Kidney (tissue), 14 donors: ENCODE data around the gene SLIT1. TPM values are rescaled to one million over a fixed set of nuclear protein-coding genes. Genes with fewer than 3 reads are reported as not detected.

Experiments used
- DNase-seq, 5 donors: peaks; one replicate each; pipeline ENCODE4 v3.0.0-alpha.2; 2013 to 2020
- FAIRE-seq: peaks from 2 replicates; lab custom pipeline; 2012; peaks lifted over from hg19 to GRCh38; lab: Jason Lieb, UNC
- H3K27ac ChIP-seq, 2 donors: one replicate each; pipeline ENCODE4 v1.7.0; 2013; ENCODE audit warnings: low read depth in 2 of 2, low read length in 2 of 2, inconsistent platforms in 1 of 2
- H3K27me3 ChIP-seq: one replicate; pipeline ENCODE4 v1.7.1; 2013; ENCODE audit warnings: low read length, inconsistent platforms; ENCODE audit not compliant: control insufficient read depth, insufficient read depth
- H3K36me3 ChIP-seq, 3 donors: one replicate each; pipeline versions ENCODE4 v1.7.0 to v1.7.1; 2013; ENCODE audit warnings: low read length in 3 of 3, control low read depth in 1 of 3, inconsistent platforms in 1 of 3; ENCODE audit not compliant: insufficient read depth in 3 of 3, control insufficient read depth in 2 of 3
- H3K4me1 ChIP-seq, 3 donors: one replicate each; pipeline versions ENCODE4 v1.7.0 to v1.7.1; 2013; ENCODE audit warnings: low read length in 3 of 3, inconsistent platforms in 1 of 3, low read depth in 1 of 3; ENCODE audit not compliant: control insufficient read depth in 2 of 3, insufficient read depth in 2 of 3
- H3K4me3 ChIP-seq, 3 donors: one replicate each; pipeline versions ENCODE4 v1.7.0 to v1.8.1; 2013; ENCODE audit warnings: low read length in 3 of 3, control low read depth in 1 of 3, inconsistent platforms in 1 of 3
- H3K9ac ChIP-seq, 3 donors: one replicate each; pipeline versions ENCODE4 v1.7.0 to v1.7.1; 2013; ENCODE audit warnings: low read length in 3 of 3, control low read depth in 1 of 3, inconsistent platforms in 1 of 3
- H3K9me3 ChIP-seq, 3 donors: one replicate each; pipeline versions ENCODE4 v1.7.0 to v1.7.1; 2013; ENCODE audit warnings: low read length in 3 of 3, control low read depth in 1 of 3, inconsistent platforms in 1 of 3; ENCODE audit not compliant: control insufficient read depth in 2 of 3, insufficient read depth in 1 of 3
- intact Hi-C: fragments of 100-400 bp; cut with DNase I; formaldehyde crosslinking; loops from one replicate; pipeline ENCODE4 v1.11.1; 2022
- polyA plus RNA-seq: library from polyadenylated mRNA; stranded (reverse); fragments of 350-450 nt; fragmentation: Illumina TruSeq; extraction: RNeasy Lipid Tissue Mini Kit (QIAGEN cat#74804); gene quantifications from one replicate; pipeline ENCODE4 v1.2.3, GENCODE V29; 2014; ENCODE audit warnings: low read depth, low replicate concordance; ENCODE audit not compliant: insufficient read depth
- total RNA-seq: library from RNA; stranded (reverse); fragmentation: NEBNext Ultra II Directional; extraction: Animal tissue kit (Norgen Biotek cat#: 25700); gene quantifications from one replicate; pipeline ENCODE4 v1.2.1, GENCODE V29; 2021
- TF ChIP-seq, protein P1 (sequence below): IDR thresholded peaks from 3 replicates; pipeline ENCODE4 v1.5.1; 2012; ENCODE audit warnings: mild to moderate bottlenecking, moderate library complexity, borderline replicate concordance; ENCODE audit not compliant: insufficient read depth; ENCODE audit errors: extremely low read depth
- donor health status: control.
- donor health status: control.
- donor health status: control.
- donor health status: control.
- donor health status: control.
- donor health status: DM: yes; HTN: yes; CAD: no.
- donor health status: Normal renal cell carcinoma (clear cell type).

The SLIT1 gene
- total and polyA plus RNA-seq, 2 donors from 2014 or later: 0.06 to 0.35 TPM

DNA sequence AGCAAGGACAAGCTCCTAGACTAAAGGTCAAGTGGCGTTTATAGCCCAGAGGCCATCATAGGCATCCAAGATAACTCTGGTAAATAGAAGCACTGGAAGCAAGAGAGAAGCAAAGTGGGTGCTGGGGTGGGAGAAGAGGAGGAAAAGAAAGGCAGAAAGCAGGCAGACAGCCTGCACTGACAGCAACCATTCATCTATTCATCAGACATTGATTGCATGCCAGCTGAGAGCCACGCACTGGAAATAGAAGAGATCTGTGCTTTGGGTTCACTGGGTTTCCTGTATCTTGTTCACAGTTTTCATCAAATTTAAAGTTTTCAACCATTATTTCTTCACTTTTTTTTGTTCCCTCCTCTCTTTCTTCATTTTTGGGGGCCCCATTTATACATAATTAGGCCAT is 4.7 kb upstream of the SLIT1 start:
- H3K36me3 ChIP-seq: no peaks in the 10 kb centered on the region
- FAIRE-seq: no peak
- H3K9ac ChIP-seq: no peak overlapping the region
- DNase-seq: no peak
- no peak overlapping the region for H3K4me3 ChIP-seq
- peaks cover 0 to 4% (median 0%) of the 10 kb centered on the region in 3 donors for H3K4me1 ChIP-seq
- H3K27me3 ChIP-seq: no peaks in the 10 kb centered on the region
- TF ChIP-seq, protein P1, sequence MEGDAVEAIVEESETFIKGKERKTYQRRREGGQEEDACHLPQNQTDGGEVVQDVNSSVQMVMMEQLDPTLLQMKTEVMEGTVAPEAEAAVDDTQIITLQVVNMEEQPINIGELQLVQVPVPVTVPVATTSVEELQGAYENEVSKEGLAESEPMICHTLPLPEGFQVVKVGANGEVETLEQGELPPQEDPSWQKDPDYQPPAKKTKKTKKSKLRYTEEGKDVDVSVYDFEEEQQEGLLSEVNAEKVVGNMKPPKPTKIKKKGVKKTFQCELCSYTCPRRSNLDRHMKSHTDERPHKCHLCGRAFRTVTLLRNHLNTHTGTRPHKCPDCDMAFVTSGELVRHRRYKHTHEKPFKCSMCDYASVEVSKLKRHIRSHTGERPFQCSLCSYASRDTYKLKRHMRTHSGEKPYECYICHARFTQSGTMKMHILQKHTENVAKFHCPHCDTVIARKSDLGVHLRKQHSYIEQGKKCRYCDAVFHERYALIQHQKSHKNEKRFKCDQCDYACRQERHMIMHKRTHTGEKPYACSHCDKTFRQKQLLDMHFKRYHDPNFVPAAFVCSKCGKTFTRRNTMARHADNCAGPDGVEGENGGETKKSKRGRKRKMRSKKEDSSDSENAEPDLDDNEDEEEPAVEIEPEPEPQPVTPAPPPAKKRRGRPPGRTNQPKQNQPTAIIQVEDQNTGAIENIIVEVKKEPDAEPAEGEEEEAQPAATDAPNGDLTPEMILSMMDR: no peak
- intact Hi-C loops: no loop called here
- H3K27ac ChIP-seq: no peak overlapping the region
- no peaks in the 10 kb centered on the region for H3K9me3 ChIP-seq

DNA sequence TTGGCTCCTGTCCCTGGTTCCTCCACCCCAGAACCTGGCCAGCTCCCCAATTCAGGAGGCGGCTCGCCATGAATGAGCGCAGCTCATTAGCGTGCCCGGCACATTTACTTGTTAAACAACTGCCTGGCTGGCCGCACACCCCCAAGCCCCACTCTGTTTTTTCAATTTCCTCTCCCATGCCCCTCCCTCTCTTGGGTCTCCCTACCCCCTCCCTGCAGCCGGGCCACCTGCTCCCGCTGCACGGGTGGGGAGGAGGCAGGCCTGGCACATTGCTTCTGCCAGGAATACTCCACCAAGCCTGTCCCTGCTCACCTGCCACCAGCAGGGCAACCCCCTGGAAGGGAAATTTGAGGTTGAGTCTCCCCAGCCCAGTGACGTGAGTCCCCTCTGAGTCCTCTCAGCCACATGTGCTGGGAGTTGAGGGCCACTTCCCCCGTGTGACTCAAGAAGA is 2.5 kb upstream of the SLIT1 start:
- peak in 4 of 5 donors; percentile 63 to 74 (median 71) for DNase-seq
- TF ChIP-seq, protein P1: no peak
- Histone ChIP-seq H3K9me3 (no peaks in the 10 kb centered on the region), H3K4me3 (no peak overlapping the region), H3K36me3 (no peaks in the 10 kb centered on the region), H3K9ac (no peak overlapping the region), H3K27me3 (peaks cover 4% of the 10 kb centered on the region), H3K27ac (no peak overlapping the region), H3K4me1 (peaks cover 0 to 6% (median 0%) of the 10 kb centered on the region in 3 donors)
- no peak for FAIRE-seq
- intact Hi-C loops: no loop called here

DNA sequence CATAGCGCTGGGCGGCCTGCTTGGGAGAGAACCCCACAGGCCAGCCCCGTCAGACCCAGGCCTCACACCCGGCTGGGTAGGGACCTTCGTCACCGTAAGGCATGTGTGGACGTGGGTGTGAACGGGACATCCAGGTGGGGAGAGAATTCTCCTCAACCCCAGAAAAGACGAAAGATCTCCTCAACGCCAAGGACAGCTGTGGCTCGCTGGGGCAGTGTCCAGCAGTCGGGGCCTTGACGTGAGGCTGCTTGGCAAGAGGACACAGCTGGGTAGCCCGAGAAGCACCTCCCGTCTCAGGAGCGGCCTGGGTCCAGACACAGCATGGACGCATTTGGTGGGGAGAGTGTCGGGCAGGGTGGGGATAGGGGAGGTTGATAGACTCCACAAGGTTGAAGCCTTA is 1.2 kb upstream of the SLIT1 start:
- Histone ChIP-seq H3K4me1 (peaks cover 0 to 6% (median 0%) of the 10 kb centered on the region in 3 donors), H3K27me3 (peaks cover 4% of the 10 kb centered on the region), H3K9me3 (no peaks in the 10 kb centered on the region), H3K36me3 (no peaks in the 10 kb centered on the region), H3K4me3 (no peak overlapping the region), H3K27ac (no peak overlapping the region), H3K9ac (no peak overlapping the region)
- intact Hi-C loops: no loop called here
- DNase-seq (peak in 1 of 5 donors; percentile 39), FAIRE-seq (no peak)
- TF ChIP-seq, protein P1: no peak

DNA sequence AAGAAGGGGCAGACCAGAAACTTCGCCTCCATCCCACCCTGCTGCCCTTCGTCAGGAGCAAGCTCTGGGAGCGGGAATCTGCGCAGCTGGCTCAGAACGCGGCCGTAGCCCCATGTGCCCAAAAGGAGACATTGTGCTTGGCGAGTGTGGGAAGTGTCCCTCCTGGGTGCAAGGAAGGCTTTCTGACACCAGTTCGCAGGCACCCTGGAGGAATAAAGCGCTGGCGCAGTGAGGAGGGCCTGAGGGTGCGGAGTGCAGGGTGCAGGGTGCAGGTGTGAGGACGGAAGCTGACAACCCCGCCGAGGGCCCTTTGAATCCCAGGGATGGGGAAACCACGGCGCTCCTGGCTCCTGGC is 811 bp downstream of the SLIT1 start:
- no peaks in the 10 kb centered on the region for H3K36me3 ChIP-seq
- intact Hi-C loops: no loop called here
- no peak overlapping the region for H3K9ac ChIP-seq
- peaks cover 4% of the 10 kb centered on the region for H3K27me3 ChIP-seq
- no peak overlapping the region for H3K27ac ChIP-seq
- H3K4me1 ChIP-seq: peaks cover 0 to 6% (median 0%) of the 10 kb centered on the region in 3 donors
- TF ChIP-seq, protein P1: no peak
- FAIRE-seq: no peak
- DNase-seq: no peak
- H3K9me3 ChIP-seq: no peaks in the 10 kb centered on the region
- no peak overlapping the region for H3K4me3 ChIP-seq
